NCI-H345 treated with DMSO at 0.1 percent for 48 hours (cell line): ENCODE results near the gene PDIA5.
"Not testable (repeated sequence)": the region's sequence is repeated elsewhere in the genome, so short reads cannot be mapped to it uniquely, and the experiment has no call there.

ENCODE experiments used
- DNase-seq: peaks from one replicate; lab custom pipeline; 2025; ENCODE audit not compliant: unreplicated experiment; lab: John Stamatoyannopoulos, UW

PDIA5 gene

GRCh38 chr3:123143669-123144411, 77.0 kb downstream of the PDIA5 start:
- DNase-seq = peak; percentile 0

GRCh38 chr3:123147754-123148535, 81.1 kb downstream of the PDIA5 start:
- DNase-seq = no peak

- no peak for DNase-seq
These were observed 81.9 kb downstream of the PDIA5 start for GRCh38 chr3:123148772-123149171.

- DNase-seq = no peak
These were observed 82.7 kb downstream of the PDIA5 start for GRCh38 chr3:123149525-123149924.

GRCh38 chr3:123150449-123151215, 83.8 kb downstream of the PDIA5 start:
- no peak for DNase-seq

GRCh38 chr3:123151251-123151705, 84.5 kb downstream of the PDIA5 start:
- DNase-seq = no peak

GRCh38 chr3:123151853-123152420, 85.1 kb downstream of the PDIA5 start:
- not testable (repeated sequence) for DNase-seq

- no peak for DNase-seq
These were observed 85.9 kb downstream of the PDIA5 start for GRCh38 chr3:123152687-123153086.

GRCh38 chr3:123153125-123154019, 86.5 kb downstream of the PDIA5 start:
- no peak for DNase-seq

- no peak for DNase-seq
These were observed 87.5 kb downstream of the PDIA5 start for GRCh38 chr3:123154020-123154985.

- DNase-seq = no peak
These were observed 88.7 kb downstream of the PDIA5 start for GRCh38 chr3:123155471-123156011.

GRCh38 chr3:123156276-123156995, 89.6 kb downstream of the PDIA5 start:
- DNase-seq = no peak

- no peak for DNase-seq
These were observed 90.4 kb downstream of the PDIA5 start for GRCh38 chr3:123157209-123157597.

GRCh38 chr3:123157598-123158287, 90.9 kb downstream of the PDIA5 start:
- no peak for DNase-seq

GRCh38 chr3:123158330-123158729, 91.5 kb downstream of the PDIA5 start:
- no peak for DNase-seq

- no peak for DNase-seq
These were observed 92.1 kb downstream of the PDIA5 start for GRCh38 chr3:123158899-123159390.

- DNase-seq = no peak
These were observed 93.3 kb downstream of the PDIA5 start for GRCh38 chr3:123159926-123160635.
